CD4-positive, alpha-beta T cell treated with Interleukin-6 for 4 hours (primary cell): ENCODE data around the gene SHF.
A peak's percentile ranks its signal among the peaks of the same experiment; 100 is the strongest.
"Not testable (repeated sequence)": the region's sequence is repeated elsewhere in the genome, so short reads cannot be mapped to it uniquely, and the experiment has no call there.

ENCODE experiments used
- DNase-seq: peaks from one replicate; pipeline ENCODE4 v3.0.0-alpha.2; 2020; ENCODE audit warnings: mixed read lengths

SHF gene

GRCh38 chr15:45143946-45144345, 43.8 kb downstream of the SHF start:
- DNase-seq: no peak

- no peak for DNase-seq
Observed at GRCh38 chr15:45143056-45143455, 44.7 kb downstream of the SHF start.

GRCh38 chr15:45141386-45141785, 46.4 kb downstream of the SHF start:
- no peak for DNase-seq

- no peak for DNase-seq
Observed at GRCh38 chr15:45140557-45141250, 47.1 kb downstream of the SHF start.

GRCh38 chr15:45139770-45140169, 48.0 kb downstream of the SHF start:
- DNase-seq: no peak

GRCh38 chr15:45138814-45139765, 48.7 kb downstream of the SHF start:
- DNase-seq: no peak

- no peak for DNase-seq
Observed at GRCh38 chr15:45137703-45138102, 50.1 kb downstream of the SHF start.

- DNase-seq: peak; percentile 37
Observed at GRCh38 chr15:45136378-45136764, 51.4 kb downstream of the SHF start.

- not testable (repeated sequence) for DNase-seq
Observed at GRCh38 chr15:45135705-45136377, 51.9 kb downstream of the SHF start.

- DNase-seq: peak; percentile 31
Observed at GRCh38 chr15:45134682-45135604, 52.8 kb downstream of the SHF start.

GRCh38 chr15:45134046-45134445, 53.7 kb downstream of the SHF start:
- no peak for DNase-seq

- DNase-seq: no peak
Observed at GRCh38 chr15:45133561-45133920, 54.2 kb downstream of the SHF start.

GRCh38 chr15:45132844-45133560, 54.8 kb downstream of the SHF start:
- no peak for DNase-seq

- DNase-seq: no peak
Observed at GRCh38 chr15:45131510-45131909, 56.3 kb downstream of the SHF start.

GRCh38 chr15:45130291-45131000, 57.3 kb downstream of the SHF start:
- no peak for DNase-seq

GRCh38 chr15:45129651-45130129, 58.1 kb downstream of the SHF start, which contains the start of the genes DUOX1 and DUOXA1:
Gene DUOX1, plus strand, starts transcription at chr15:45129994. Its CDS starts 1,973 bp downstream, at chr15:45131967.
Gene DUOXA1, minus strand, starts transcription at chr15:45129879. Its CDS starts 6,865 bp downstream, at chr15:45123014.
- peak; percentile 43 for DNase-seq

GRCh38 chr15:45128971-45129639, 58.7 kb downstream of the SHF start:
- DNase-seq: no peak

GRCh38 chr15:45126535-45127158, 61.1 kb downstream of the SHF start:
- DNase-seq: peak; percentile 60

- DNase-seq: no peak
Observed at GRCh38 chr15:45123397-45123796, 64.4 kb downstream of the SHF start.

GRCh38 chr15:45122719-45123118, 65.0 kb downstream of the SHF start:
- DNase-seq: no peak
